WTC11 (cell line): ENCODE data around the gene ZSWIM6. TPM values are rescaled to one million over a fixed set of nuclear protein-coding genes. Genes with fewer than 3 reads are reported as not detected.

Source experiments
- ATAC-seq: fragments of 200-7000 bp; cut with Tn5 transposase; 2 replicates; pipeline ENCODE4 v1.10.0; 2021; ENCODE audit warnings: mild to moderate bottlenecking, moderate library complexity
- CTCF ChIA-PET: fragments of 300-600 bp; sonication (Branson Sonifier 250); formaldehyde crosslinking; loops from one replicate; lab custom pipeline; 2021; ENCODE audit warnings: antibody characterized with exemption; lab: Charles Lee
- POLR2A ChIA-PET: fragments of 350-600 bp; sonication (Branson Sonifier 250); formaldehyde crosslinking; loops from one replicate; lab custom pipeline; 2021; ENCODE audit warnings: antibody characterized with exemption; lab: Charles Lee
- DNase-seq: peaks from one replicate; pipeline ENCODE4 v3.0.0; 2021; ENCODE audit warnings: low spot score
- H3K27ac Mint-ChIP-seq: 2 replicates; pipeline ENCODE4 v1.8.0; 2021; ENCODE audit warnings: mixed read lengths
- H3K27me3 Mint-ChIP-seq: 2 replicates; pipeline ENCODE4 v1.8.0; 2021; ENCODE audit warnings: low read depth, mild to moderate bottlenecking, moderate library complexity, mixed read lengths
- H3K36me3 Mint-ChIP-seq: 2 replicates; pipeline ENCODE4 v1.8.0; 2021; ENCODE audit warnings: mixed read lengths
- H3K4me1 Mint-ChIP-seq: 2 replicates; pipeline ENCODE4 v1.8.0; 2022; ENCODE audit warnings: mixed read lengths
- H3K4me3 Mint-ChIP-seq: 2 replicates; pipeline ENCODE4 v1.8.0; 2021; ENCODE audit warnings: mild to moderate bottlenecking, moderate library complexity, mixed read lengths
- H3K9me3 Mint-ChIP-seq: 2 replicates; pipeline ENCODE4 v1.8.0; 2021; ENCODE audit warnings: mixed read lengths
- AR ChIP-seq: fragments of 250-450 bp; sonication (Bioruptor Pico); IDR thresholded peaks from 2 replicates; pipeline ENCODE4 v1.9.0; 2021; ENCODE audit warnings: mild to moderate bottlenecking
- CBFB ChIP-seq: sonication (generic); formaldehyde crosslinking; IDR thresholded peaks from 2 replicates; pipeline ENCODE4 v1.8.1; 2022; ENCODE audit warnings: mild to moderate bottlenecking, low read depth, missing genetic modification reagents
- CREB1 ChIP-seq: sonication (generic); formaldehyde crosslinking; IDR thresholded peaks from 2 replicates; pipeline ENCODE4 v1.8.0; 2023; ENCODE audit warnings: mild to moderate bottlenecking, missing genetic modification reagents
- CTCF ChIP-seq: fragments of 200-600 bp; IDR thresholded peaks from 2 replicates; pipeline ENCODE4 v1.8.0; 2022; ENCODE audit warnings: antibody characterized with exemption
- FOXK1 ChIP-seq: sonication (generic); formaldehyde crosslinking; IDR thresholded peaks from 2 replicates; pipeline ENCODE4 v1.8.0; 2022; ENCODE audit warnings: mild to moderate bottlenecking, moderate library complexity, missing genetic modification reagents
- GRHL2 ChIP-seq: fragments of 250-450 bp; sonication (Bioruptor Pico); IDR thresholded peaks from 2 replicates; pipeline ENCODE4 v1.8.0; 2022; ENCODE audit warnings: mild to moderate bottlenecking, moderate library complexity; ENCODE audit not compliant: insufficient replicate concordance, severe bottlenecking
- JUN ChIP-seq: sonication (generic); formaldehyde crosslinking; IDR thresholded peaks from 2 replicates; pipeline ENCODE4 v1.8.0; 2023; ENCODE audit warnings: mild to moderate bottlenecking, missing genetic modification reagents
- NFE2L1 ChIP-seq: sonication (generic); formaldehyde crosslinking; IDR thresholded peaks from 2 replicates; pipeline ENCODE4 v1.8.1; 2023; ENCODE audit warnings: missing genetic modification reagents
- NR2C2 ChIP-seq: sonication (generic); formaldehyde crosslinking; IDR thresholded peaks from 2 replicates; pipeline ENCODE4 v1.8.0; 2022; ENCODE audit warnings: mild to moderate bottlenecking, missing genetic modification reagents
- RORB ChIP-seq: fragments of 250-450 bp; sonication (Bioruptor Pico); IDR thresholded peaks from 2 replicates; pipeline ENCODE4 v1.9.0; 2021; ENCODE audit warnings: mild to moderate bottlenecking
- STAT6 ChIP-seq: sonication (generic); formaldehyde crosslinking; conservative IDR thresholded peaks from 2 replicates; pipeline ENCODE4 v1.8.1; 2023; ENCODE audit warnings: mild to moderate bottlenecking, low read depth, missing genetic modification reagents, moderate library complexity
- TCF7 ChIP-seq: sonication (generic); formaldehyde crosslinking; IDR thresholded peaks from 2 replicates; pipeline ENCODE4 v1.8.0; 2022; ENCODE audit warnings: mild to moderate bottlenecking, low read depth, missing genetic modification reagents, moderate library complexity
- TP53 ChIP-seq: sonication (generic); formaldehyde crosslinking; IDR thresholded peaks from 2 replicates; pipeline ENCODE4 v1.8.1; 2023; ENCODE audit warnings: mild to moderate bottlenecking, missing genetic modification reagents
- USF2 ChIP-seq: sonication (generic); formaldehyde crosslinking; IDR thresholded peaks from 2 replicates; pipeline ENCODE4 v1.8.1; 2023; ENCODE audit warnings: mild to moderate bottlenecking, missing genetic modification reagents, moderate library complexity
- ZMAT4 ChIP-seq: fragments of 250-450 bp; sonication (Bioruptor Pico); IDR thresholded peaks from 2 replicates; pipeline ENCODE4 v1.9.0; 2021; ENCODE audit warnings: mild to moderate bottlenecking
- ZNF121 ChIP-seq: sonication (generic); formaldehyde crosslinking; IDR thresholded peaks from 2 replicates; pipeline ENCODE4 v1.8.0; 2023; ENCODE audit warnings: missing genetic modification reagents
- ZNF138 ChIP-seq: sonication (generic); formaldehyde crosslinking; conservative IDR thresholded peaks from 2 replicates; pipeline ENCODE4 v1.8.1; 2022; ENCODE audit warnings: mild to moderate bottlenecking, moderate library complexity, missing genetic modification reagents
- ZNF219 ChIP-seq: sonication (generic); formaldehyde crosslinking; IDR thresholded peaks from 2 replicates; pipeline ENCODE4 v1.8.0; 2023; ENCODE audit warnings: missing genetic modification reagents, mild to moderate bottlenecking, borderline replicate concordance
- total RNA-seq: library from RNA; stranded (reverse); gene quantifications from 3 replicates; pipeline ENCODE4 v1.2.3, GENCODE V29; 2021
- TF ChIP-seq, protein P1 (sequence below): fragments of 250-450 bp; sonication (Bioruptor Pico); IDR thresholded peaks from 2 replicates; pipeline ENCODE4 v1.9.0; 2021; ENCODE audit warnings: moderate library complexity, mild to moderate bottlenecking, inconsistent platforms, borderline replicate concordance
- TF ChIP-seq, protein P2 (sequence below): sonication (generic); formaldehyde crosslinking; IDR thresholded peaks from 2 replicates; pipeline ENCODE4 v1.8.0; 2023; ENCODE audit warnings: missing genetic modification reagents

The ZSWIM6 gene
- total RNA-seq, 1 experiment from 2014 or later: 12.5 TPM

DNA sequence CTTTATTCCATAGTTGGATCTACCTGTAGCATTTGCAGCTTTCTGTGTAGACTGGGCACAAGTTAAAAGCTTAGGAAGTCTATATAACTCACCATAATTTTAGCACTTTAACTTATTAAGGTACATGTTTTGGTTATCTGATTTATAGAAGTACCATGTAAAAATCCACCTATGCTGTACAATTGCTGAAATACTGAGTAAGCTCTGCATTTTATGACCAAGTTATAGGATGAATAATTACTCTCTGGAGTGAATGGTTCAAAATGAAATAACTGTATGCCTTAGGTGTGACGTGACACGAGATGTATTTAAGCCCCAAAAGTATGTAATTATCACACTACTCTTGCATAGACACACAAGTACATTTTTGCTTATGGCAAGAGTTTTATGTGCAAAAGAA is 22.1 kb downstream of the ZSWIM6 start:
- TF ChIP-seq USF2 (CRISPR knock-in tag) (no peak), JUN (CRISPR knock-in tag) (no peak), NFE2L1 (CRISPR knock-in tag) (no peak), ZMAT4 (no peak), CBFB (CRISPR knock-in tag) (no peak), TCF7 (CRISPR knock-in tag) (no peak), RORB (CRISPR knock-in tag) (no peak), CREB1 (CRISPR knock-in tag) (no peak), ZNF138 (CRISPR knock-in tag) (no peak), NR2C2 (CRISPR knock-in tag) (no peak), ZNF219 (CRISPR knock-in tag) (no peak), ZNF121 (CRISPR knock-in tag) (no peak), GRHL2 (CRISPR knock-in tag) (no peak), AR (CRISPR knock-in tag) (no peak), FOXK1 (CRISPR knock-in tag) (no peak), TP53 (CRISPR knock-in tag) (no peak)
- TF ChIP-seq, protein P1, sequence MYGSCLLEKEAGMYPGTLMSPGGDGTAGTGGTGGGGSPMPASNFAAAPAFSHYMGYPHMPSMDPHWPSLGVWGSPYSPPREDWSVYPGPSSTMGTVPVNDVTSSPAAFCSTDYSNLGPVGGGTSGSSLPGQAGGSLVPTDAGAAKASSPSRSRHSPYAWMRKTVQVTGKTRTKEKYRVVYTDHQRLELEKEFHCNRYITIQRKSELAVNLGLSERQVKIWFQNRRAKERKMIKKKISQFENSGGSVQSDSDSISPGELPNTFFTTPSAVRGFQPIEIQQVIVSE (CRISPR knock-in tag): no peak
- TF ChIP-seq, protein P2, sequence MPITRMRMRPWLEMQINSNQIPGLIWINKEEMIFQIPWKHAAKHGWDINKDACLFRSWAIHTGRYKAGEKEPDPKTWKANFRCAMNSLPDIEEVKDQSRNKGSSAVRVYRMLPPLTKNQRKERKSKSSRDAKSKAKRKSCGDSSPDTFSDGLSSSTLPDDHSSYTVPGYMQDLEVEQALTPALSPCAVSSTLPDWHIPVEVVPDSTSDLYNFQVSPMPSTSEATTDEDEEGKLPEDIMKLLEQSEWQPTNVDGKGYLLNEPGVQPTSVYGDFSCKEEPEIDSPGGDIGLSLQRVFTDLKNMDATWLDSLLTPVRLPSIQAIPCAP (CRISPR knock-in tag): no peak
- H3K4me1 Mint-ChIP-seq: peaks cover 15% of the 10 kb centered on the region
- H3K4me3 Mint-ChIP-seq: no peak overlapping the region

DNA sequence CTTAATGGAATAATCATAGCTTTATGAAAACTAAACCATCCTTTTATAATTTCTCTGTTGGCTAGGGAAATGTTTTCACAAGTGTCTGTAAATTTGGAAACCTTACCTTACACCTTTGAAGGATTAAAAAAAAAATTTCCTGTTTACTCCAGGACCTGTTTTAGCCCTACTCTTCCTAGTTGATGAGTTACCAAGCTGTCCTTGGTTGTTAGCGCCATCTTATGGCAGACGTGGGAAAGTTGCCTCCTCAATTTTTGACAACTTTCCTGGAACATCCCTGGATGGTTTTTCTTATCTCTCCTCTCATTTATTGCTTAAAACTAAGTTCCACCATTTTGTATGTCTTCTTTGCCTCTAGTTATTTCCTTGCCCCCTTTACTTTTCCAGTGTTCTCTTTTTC is 25.7 kb downstream of the ZSWIM6 start:
- TF ChIP-seq STAT6 (CRISPR knock-in tag) (no peak), CTCF (peak; percentile 59)
- TF ChIP-seq, all 79 proteins: peak for 1
- DNase-seq: peak; percentile 54
- POLR2A ChIA-PET: no interaction called here
- ATAC-seq: no peak
- H3K4me3 Mint-ChIP-seq: no peak overlapping the region
- H3K9me3 Mint-ChIP-seq: peaks cover 11% of the 10 kb centered on the region
- peaks cover 11% of the 10 kb centered on the region for H3K36me3 Mint-ChIP-seq
- no peak overlapping the region for H3K27ac Mint-ChIP-seq
- H3K4me1 Mint-ChIP-seq: peaks cover 33% of the 10 kb centered on the region
- CTCF ChIA-PET: interaction anchor here (0.8 to 1.1 kb wide), 4 partner anchors 11 to 303 kb away, joined by 3 to 4 read pairs (median 3); no protein-coding TSS in a partner anchor
- no peaks in the 10 kb centered on the region for H3K27me3 Mint-ChIP-seq

More for the DNA sequence above, 22.1 kb downstream of the ZSWIM6 start:
- ATAC-seq: no peak
- CTCF ChIA-PET: interaction anchor here (0.9 kb wide), 1 partner anchor 21 kb away, joined by 4 read pairs; no protein-coding TSS in a partner anchor
- DNase-seq: no peak
- no peak overlapping the region for H3K27ac Mint-ChIP-seq
- POLR2A ChIA-PET: no interaction called here
- H3K27me3 Mint-ChIP-seq: no peaks in the 10 kb centered on the region
- peaks cover 11% of the 10 kb centered on the region for H3K9me3 Mint-ChIP-seq
- H3K36me3 Mint-ChIP-seq: peaks cover 11% of the 10 kb centered on the region
